Measurements from ENCODE around the gene SLC14A1. TPM values are rescaled to one million over a fixed set of nuclear protein-coding genes. Genes with fewer than 3 reads are reported as not detected.

Gene SLC14A1
- total RNA-seq, 2 experiments from 2014 or later = 2.5 to 4.1 TPM

DNA sequence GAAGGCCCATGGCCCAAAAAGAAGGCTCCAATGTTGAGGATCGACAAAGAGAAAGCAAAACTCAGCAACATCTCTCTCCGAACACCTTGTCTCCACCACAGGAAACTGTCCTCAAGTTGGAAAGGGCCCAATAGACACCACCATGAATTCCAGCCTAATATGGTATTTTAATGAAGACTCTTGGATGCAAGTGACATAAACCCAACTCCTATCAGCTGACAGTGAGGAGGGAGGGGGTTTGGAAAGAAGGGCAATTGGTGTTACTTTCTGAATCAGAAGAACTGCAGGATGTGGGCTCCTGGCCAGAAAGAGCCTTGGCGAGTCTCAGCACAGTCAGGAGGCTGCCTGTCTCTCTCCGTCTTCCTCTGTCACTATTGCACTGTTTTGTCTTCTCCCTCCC is 61.2 kb downstream of the SLC14A1 start:
- CTCF ChIA-PET = no interaction called here
- POLR2A ChIA-PET = no interaction called here

DNA sequence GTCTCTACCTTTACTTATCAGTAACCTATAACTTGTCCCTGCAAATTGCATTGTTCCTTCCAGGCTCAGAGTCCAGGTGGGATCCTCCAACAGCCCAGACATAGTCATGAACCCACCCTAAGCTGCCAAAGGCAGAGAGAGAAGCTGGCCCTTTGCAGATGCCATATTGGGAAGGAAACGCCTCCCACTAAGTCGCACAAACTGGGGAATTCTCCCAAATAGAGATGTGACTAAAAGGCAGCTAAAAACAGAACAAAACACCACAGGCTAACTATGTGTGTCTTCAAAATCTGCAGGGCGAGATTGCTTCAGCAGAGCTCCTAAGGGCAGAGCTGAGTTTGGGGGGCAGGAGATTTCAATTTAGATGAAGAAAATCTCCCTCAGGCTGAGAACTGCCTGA is 63.0 kb downstream of the SLC14A1 start:
- POLR2A ChIA-PET = no interaction called here
- CTCF ChIA-PET = interaction anchor here (2.0 kb wide), 1 partner anchor 93 kb away, joined by 8 read pairs; no protein-coding TSS in a partner anchor

- CTCF ChIA-PET = interaction anchor here (0.7 to 2.0 kb wide), 2 partner anchors 38 to 93 kb away, joined by 3 to 8 read pairs; no protein-coding TSS in a partner anchor
- POLR2A ChIA-PET = no interaction called here
These were observed 63.4 kb downstream of the SLC14A1 start for GRCh38 chr18:45787346-45787745.

- CTCF ChIA-PET = no interaction called here
- POLR2A ChIA-PET = no interaction called here
These were observed 64.9 kb downstream of the SLC14A1 start for GRCh38 chr18:45788861-45789260.

DNA sequence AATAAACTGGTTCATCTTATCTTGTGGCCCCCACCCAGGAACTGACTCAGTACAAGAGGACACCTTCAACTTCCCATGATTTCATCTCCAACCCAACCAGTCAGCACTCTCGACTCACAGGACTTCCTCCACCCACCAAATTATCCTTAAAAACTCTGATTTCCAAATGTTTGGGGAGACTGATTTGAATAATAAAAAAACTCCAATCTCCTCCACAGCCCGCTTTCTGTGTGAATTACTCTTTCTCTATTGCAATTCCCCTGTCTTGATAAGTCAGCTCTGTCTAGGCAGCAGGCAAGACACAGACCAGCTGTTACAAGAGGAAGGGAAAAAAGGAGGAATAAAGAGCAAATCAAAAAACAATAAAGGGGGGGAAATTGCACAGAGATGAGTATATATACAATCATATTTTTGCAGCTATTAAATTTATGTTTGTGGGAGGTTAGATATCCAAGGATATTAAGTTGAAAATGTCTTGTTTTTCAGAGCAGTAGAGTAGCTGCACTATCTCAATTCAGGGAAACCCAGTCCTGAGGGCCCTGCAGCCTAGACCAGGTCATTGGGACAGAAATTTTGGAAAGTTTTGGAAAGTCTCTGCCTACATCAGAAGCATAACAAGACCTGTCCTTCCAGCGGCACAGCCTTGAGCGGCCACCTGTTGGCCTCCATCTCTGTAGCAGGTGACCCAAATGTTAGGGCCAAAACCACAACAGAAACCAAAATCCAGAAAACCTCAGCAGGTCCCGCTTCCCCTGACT is 68.7 kb downstream of the SLC14A1 start:
- CTCF ChIA-PET = no interaction called here
- POLR2A ChIA-PET = no interaction called here

GRCh38 chr18:45793264-45793965 is 69.4 kb downstream of the SLC14A1 start:
- CTCF ChIA-PET = no interaction called here

DNA sequence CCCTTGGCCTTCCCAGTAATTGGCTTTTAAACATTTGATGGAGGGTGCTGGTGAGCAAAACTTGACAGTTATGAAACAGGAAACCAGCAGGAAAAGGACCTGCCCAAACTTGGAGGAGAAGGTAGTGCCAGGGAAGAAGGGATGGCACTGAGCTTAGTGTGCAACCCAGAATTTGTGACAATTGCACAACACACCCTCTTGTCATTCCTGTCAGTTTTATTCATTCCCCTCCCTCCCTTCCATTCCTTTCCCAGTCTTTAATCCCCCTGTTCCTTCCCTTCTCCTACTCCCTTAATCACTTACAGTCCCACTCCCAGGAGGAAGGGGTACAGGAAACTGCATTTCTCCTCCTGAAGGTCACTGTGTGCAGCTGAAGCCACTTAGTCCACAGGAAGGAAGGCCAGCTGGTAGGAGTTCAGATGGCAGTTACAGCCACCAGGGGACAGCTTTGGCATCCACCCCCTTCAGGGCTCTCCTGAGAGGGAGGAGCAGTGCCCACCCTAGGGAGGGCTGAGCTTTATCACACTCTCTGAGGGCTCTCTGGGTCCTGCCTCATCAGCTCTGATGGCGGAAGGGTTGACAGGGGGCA is 77.5 kb downstream of the SLC14A1 start:
- POLR2A ChIA-PET = no interaction called here
- CTCF ChIA-PET = interaction anchor here (0.7 kb wide), 1 partner anchor 75 kb away, joined by 3 read pairs; no protein-coding TSS in a partner anchor

More at GRCh38 chr18:45793264-45793965, 69.4 kb downstream of the SLC14A1 start:
- POLR2A ChIA-PET = no interaction called here

Other genes starting within 250 kb of the SLC14A1 start
- gene SLC14A2, start 108.7 kb upstream of the SLC14A1 start, total RNA-seq = under 1 TPM; 0.06 to 0.11 TPM
- not detected for gene SIGLEC15, start 101.5 kb downstream of the SLC14A1 start, total RNA-seq
- gene EPG5, start 243.1 kb downstream of the SLC14A1 start, total RNA-seq = 10 to 100 TPM; 14.7 TPM

Data from activated CD8-positive, alpha-beta memory T cell treated with anti-CD3 and anti-CD28 coated beads for 36 hours (primary cell).